Motor neuron (in vitro differentiated cells): Measurements from ENCODE around the gene CDH4. TPM values are rescaled to one million over a fixed set of nuclear protein-coding genes. Genes with fewer than 3 reads are reported as not detected.
"Not testable (repeated sequence)": the region's sequence is repeated elsewhere in the genome, so short reads cannot be mapped to it uniquely, and the experiment has no call there.

Source experiments
- ATAC-seq, 8 experiments: fragments of 200-7000 bp; cut with Tn5 transposase; replicated peaks in 6 of 8; 2 replicates each; pipeline ENCODE4 v1.8.0; 2021; ENCODE audit warnings: mild to moderate bottlenecking in 8 of 8, moderate library complexity in 8 of 8
- H3K27ac ChIP-seq, 2 donors: fragments of 250-450 bp; sonication (Bioruptor Pico); 2 replicates each; pipeline ENCODE4 v1.9.0; 2021; ENCODE audit warnings: antibody characterized with exemption in 2 of 2, mild to moderate bottlenecking in 2 of 2, moderate library complexity in 1 of 2
- H3K4me1 ChIP-seq, 2 donors: fragments of 250-450 bp; sonication (Bioruptor Pico); replicated peaks in 1 of 2; 2 replicates each; pipeline ENCODE4 v1.6.1; 2021; ENCODE audit warnings: antibody characterized with exemption in 2 of 2, mild to moderate bottlenecking in 2 of 2, moderate library complexity in 1 of 2
- H3K4me3 ChIP-seq, 5 donors: fragments of 250-450 bp; sonication (Bioruptor Pico); 2 replicates each; pipeline ENCODE4 v1.9.0; 2021; ENCODE audit warnings: antibody characterized with exemption in 5 of 5, mild to moderate bottlenecking in 5 of 5, moderate library complexity in 4 of 5
- WGBS, 10 experiments: fragments of 450-650 bp; shearing (Covaris generic); methylation state at CpG; one replicate each; pipeline ENCODE4 v1.0.0; 2022; 5-methylcytosine and 5-hydroxymethylcytosine counted together
- in situ Hi-C, 9 experiments: fragments of 400-800 bp; cut with MboI; loops; one replicate each; pipeline ENCODE4 v1.15.0; 2021; ENCODE audit warnings: low sequenced_read_pairs in 9 of 9, low pct_unique_long_range_greater_than_20kb in 2 of 9; ENCODE audit not compliant: unreplicated experiment in 9 of 9
- total RNA-seq, 8 experiments: library from RNA; unstranded; fragments of 300-600 nt; gene quantifications; 2 replicates each; pipeline versions ENCODE4 v1.2.3 to v1.2.4, GENCODE V29; 2022

Gene CDH4
- total RNA-seq, 8 experiments from 2014 or later = 2.4 to 41.6 (median 12.9) TPM

DNA sequence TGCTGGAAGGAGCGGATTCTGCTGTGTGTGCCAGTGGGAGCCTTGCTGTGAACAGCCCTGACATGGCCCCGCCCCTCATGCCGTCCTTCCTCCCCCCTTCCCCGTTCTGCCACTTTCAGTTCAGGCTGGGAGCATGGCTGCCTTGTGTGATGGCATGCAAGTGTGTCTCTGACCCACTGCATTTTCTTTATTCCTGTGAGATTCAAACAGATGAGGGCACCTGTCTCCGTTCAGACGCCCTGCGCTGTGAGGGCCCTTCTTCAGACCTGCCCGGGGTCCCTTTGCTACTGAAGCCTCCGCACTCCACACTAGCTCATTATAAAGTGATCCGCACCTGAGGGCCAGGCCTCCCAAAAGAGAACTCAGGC lies 725.3 kb downstream of the CDH4 start:
- in situ Hi-C loops = no loop called here
- peaks cover 19 to 23% of the 10 kb centered on the region in 2 donors for H3K4me1 ChIP-seq
- no peak overlapping the region for H3K4me3 ChIP-seq
- no peak overlapping the region for H3K27ac ChIP-seq
- WGBS, 10 experiments = 80 to 100% (median 100%) methylated on average over 1 to 2 of the region's 10 CpGs; no CpG with 5 or more reads in 5 of the 10 experiments
- ATAC-seq = no peak

DNA sequence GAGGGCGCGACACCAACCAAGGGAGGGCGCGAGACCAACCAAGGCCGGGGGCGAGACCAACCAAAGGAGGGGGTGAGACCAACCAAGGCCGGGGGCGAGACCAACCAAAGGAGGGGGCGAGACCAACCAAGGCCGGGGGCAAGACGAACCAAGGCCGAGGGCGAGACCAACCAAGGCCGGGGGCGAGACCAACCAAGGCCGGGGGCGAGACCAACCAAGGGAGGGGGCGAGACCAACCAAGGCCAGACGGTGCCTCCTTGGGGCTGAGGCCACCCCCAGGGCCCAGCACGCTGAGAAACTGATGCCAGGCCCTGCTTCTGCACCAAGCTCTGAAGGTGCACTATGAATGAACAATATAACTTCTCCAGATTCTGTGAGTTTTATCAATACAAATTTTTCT lies 726.4 kb downstream of the CDH4 start:
- peaks cover 19 to 23% of the 10 kb centered on the region in 2 donors for H3K4me1 ChIP-seq
- in situ Hi-C loops = no loop called here
- H3K27ac ChIP-seq = no peak overlapping the region
- ATAC-seq = no peak
- 100% methylated on average over 1 of the region's 20 CpGs; no CpG with 5 or more reads in 7 of the 10 experiments for WGBS, 10 experiments
- no peak overlapping the region for H3K4me3 ChIP-seq

DNA sequence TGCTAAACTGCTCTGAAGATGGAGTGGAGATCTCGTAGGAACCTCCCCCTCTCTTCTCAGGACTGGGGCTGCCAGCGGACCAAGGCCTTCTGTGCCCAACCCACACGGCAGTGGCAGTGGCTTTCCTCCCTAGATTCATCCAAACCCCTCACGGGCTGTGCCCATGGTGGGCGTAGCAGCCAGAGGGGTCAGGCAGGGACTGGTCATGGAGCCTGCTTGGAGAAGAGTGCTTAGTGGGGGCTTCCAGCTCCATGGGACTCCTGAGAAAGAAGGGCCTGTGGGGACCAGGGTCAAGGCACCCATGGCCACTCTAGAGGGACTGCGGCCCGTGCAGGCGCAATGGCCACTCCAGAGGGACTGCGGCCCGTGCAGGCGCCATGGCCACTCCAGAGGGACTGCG lies 727.0 kb downstream of the CDH4 start:
- no peak overlapping the region for H3K4me3 ChIP-seq
- no peak for ATAC-seq
- H3K27ac ChIP-seq = no peak overlapping the region
- in situ Hi-C loops = no loop called here
- peaks cover 19 to 23% of the 10 kb centered on the region in 2 donors for H3K4me1 ChIP-seq
- 88 to 100% (median 97%) methylated on average over 1 to 4 of the region's 12 CpGs; no CpG with 5 or more reads in 4 of the 10 experiments for WGBS, 10 experiments

DNA sequence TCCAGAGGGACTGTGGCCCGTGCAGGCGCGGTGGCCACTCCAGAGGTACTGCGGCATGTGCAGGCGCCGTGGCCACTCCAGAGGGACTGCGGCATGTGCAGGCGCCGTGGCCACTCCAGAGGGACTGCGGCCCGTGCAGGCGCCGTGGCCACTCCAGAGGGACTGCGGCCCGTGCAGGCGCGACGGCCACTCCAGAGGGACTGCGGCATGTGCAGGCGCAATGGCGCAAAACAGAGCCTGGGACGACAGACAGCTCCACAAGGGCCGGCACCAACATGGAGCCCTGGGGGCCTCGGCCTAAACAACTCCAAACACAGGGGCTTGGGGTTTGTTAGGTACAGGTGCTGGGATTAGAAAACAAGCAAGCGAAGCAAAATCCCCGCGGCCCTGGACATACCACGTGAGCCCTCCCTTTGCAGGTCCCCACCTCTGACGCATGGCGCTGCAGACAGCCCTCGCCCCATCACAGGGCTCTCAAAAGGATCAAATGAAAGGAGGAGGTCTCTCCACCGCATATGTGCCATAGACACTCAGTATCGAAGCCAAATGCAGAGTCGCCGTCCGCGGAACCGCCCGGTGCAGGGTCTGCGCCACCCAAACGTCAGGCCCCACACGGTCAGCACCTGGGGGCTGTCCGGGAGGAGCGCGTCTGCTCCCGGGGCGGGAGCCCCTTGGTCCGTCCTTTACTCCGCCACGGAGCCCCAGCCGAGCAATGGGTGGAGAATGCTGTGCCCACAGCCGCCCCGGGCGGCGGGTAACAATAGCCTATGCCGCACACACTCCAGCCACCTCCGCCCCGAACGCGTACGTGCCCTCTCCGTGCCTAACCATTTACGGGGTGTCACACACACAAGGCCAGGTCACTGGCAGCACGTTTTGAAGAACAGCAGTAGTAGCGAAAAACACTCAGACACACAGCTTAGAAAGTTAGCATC lies 727.9 kb downstream of the CDH4 start:
- peaks cover 17 to 18% of the 10 kb centered on the region in 2 donors for H3K4me1 ChIP-seq
- ATAC-seq = no peak
- WGBS, 10 experiments = 86 to 100% (median 98%) methylated on average over 1 to 17 of the region's 65 CpGs; no CpG with 5 or more reads in 5 of the 10 experiments
- H3K27ac ChIP-seq = no peak overlapping the region
- H3K4me3 ChIP-seq = no peak overlapping the region
- in situ Hi-C loops = no loop called here

DNA sequence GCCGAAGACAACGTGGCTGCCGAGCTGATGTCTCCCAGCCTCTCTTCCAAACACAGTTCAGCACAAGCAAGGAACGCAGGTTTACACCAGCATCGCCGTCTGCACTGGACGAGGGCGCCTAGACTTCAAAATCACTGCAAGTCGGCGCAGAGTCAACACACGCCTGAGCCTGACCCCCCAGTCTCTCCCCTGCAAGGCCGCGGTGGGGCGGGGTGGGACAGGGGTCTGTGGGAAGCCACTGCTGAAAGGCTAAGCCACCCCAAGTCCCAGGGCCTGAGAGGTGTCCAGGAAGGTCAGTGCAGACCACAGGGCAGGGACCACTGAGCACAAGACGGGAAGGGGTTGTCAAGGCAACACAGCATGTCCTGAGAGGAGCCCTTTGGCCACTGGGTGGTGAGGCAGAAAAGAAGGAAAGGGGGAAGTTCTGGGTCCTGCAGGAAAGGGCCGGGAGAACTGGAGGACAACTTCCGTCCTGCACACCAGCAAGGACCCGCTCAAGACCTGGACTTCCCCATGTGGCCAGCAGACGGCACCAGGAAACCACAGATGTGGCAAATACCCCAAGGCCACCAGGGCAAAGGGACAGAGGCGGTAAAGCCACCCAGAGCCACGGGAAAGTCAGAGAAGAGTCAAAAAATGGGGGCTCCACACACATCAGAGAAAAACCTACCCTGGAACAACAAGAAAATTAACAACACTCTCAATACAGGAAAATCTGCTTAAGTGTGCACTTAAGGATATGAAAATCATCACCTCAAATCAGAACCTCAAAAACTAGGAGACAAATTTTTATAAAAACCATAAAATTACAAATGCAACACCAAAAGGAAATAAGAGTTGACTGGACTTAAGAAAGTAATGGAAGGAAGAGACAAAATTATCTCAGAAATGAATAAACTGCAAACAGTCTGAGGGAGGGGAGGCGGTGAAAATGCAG lies 728.9 kb downstream of the CDH4 start:
- Histone ChIP-seq H3K4me1 (peaks cover 8 to 9% of the 10 kb centered on the region in 2 donors), H3K4me3 (no peak overlapping the region), H3K27ac (no peak overlapping the region)
- in situ Hi-C loops = no loop called here
- ATAC-seq = peak in 3 of 8 experiments; percentile 38 to 58 (median 46)
- WGBS, 10 experiments = 45 to 100% (median 80%) methylated on average over 1 to 9 of the region's 22 CpGs

DNA sequence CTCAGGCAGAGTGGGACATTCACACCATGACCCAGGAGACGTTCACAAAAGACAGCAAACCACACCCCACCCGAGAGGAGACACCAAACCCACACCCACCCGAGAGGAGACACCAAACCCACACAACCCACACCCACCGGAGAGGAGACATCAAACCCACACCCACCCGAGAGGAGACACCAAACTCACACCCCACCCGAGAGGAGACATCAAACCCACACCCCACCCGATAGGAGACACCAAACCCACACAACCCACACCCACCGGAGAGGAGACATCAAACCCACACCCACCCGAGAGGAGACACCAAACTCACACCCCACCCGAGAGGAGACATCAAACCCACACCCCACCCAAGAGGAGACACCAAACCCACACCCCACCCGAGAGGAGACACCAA lies 729.6 kb downstream of the CDH4 start:
- H3K4me3 ChIP-seq, H3K4me1 ChIP-seq, H3K27ac ChIP-seq, in situ Hi-C loops, ATAC-seq: not testable (repeated sequence)
- 83 to 100% (median 100%) methylated on average over 1 of the region's 11 CpGs; no CpG with 5 or more reads in 6 of the 10 experiments for WGBS, 10 experiments

DNA sequence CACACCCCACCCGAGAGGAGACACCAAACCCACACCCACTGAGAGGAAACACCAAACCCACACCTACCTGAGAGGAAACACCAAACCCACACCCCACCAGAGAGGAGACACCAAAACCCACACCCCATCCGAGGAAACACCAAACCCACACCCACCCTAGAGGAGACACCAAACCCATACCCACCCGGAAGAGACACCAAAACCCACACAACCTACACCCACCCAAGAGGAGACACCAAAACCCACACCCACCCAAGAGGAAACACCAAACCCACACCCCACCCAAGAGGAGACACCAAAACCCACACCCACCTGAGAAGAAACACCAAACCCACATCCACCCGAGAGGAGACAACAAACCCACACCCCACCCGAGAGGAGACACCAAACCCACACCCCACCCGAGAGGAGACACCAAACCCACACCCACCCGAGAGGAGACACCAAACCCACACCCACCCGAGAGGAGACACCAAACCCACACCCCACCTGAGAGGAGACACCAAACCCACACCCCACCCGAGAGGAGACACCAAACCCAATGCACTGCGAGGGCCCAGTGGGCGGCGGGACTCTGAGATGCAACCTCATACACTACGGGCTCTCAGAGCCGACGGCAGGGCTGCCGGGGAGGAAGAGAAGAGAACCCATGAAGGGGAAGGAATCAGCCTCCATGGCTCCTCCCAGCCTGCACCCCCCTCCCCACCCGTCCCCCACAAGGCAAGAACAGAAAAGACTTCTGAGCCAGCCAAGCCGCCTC lies 730.3 kb downstream of the CDH4 start:
- 100% methylated on average over 1 of the region's 18 CpGs; no CpG with 5 or more reads in 9 of the 10 experiments for WGBS, 10 experiments
- Histone ChIP-seq H3K27ac (no peak overlapping the region), H3K4me3 (no peak overlapping the region), H3K4me1 (no peaks in the 10 kb centered on the region)
- in situ Hi-C loops = no loop called here
- no peak for ATAC-seq

DNA sequence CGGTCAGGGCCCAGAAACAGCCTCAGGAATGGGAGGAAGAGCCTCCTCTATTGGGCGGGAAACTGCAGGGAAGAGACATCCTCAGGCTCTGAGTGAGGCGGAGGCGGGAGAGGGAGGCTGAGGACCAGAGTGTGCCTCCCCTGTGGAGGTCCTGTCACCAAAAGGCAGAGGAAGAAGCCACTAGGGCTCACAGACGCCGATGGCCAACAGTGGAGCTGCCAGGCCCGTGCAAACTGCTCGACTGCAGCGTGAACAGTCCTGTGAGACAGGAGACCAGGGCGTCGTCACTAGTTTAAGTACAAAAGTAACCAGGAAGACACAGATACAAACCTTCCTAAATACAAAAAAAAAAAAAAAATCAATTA lies 730.9 kb downstream of the CDH4 start:
- in situ Hi-C loops = no loop called here
- no peak for ATAC-seq
- WGBS, 10 experiments = 76 to 100% (median 94%) methylated on average over 1 to 10 of the region's 11 CpGs; no CpG with 5 or more reads in 2 of the 10 experiments
- Histone ChIP-seq H3K27ac (no peak overlapping the region), H3K4me1 (no peaks in the 10 kb centered on the region), H3K4me3 (no peak overlapping the region)

DNA sequence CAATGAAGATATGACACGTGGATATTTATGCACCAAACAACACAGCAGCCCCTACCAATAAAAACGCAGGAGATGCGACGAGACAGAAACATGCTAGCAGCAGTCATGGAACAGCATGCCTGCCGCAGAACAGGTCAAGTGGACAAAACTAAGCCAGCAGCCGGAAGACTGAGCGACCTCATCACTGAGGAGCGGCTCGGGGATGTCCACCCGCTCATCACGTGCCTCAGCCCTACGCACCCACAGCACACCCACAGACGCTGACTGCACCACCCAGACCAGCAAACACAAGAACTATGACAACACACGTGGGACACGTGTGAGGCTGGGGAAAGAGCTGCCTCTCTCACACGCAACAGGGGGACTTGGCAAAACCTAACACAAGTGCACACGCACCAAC lies 731.9 kb downstream of the CDH4 start:
- H3K27ac ChIP-seq = no peak overlapping the region
- no peak overlapping the region for H3K4me3 ChIP-seq
- 67 to 92% (median 84%) methylated on average over 4 to 12 of the region's 17 CpGs; no CpG with 5 or more reads in 4 of the 10 experiments for WGBS, 10 experiments
- peak in 3 of 8 experiments; percentile 29 to 47 (median 41) for ATAC-seq
- no peaks in the 10 kb centered on the region for H3K4me1 ChIP-seq
- in situ Hi-C loops = no loop called here

DNA sequence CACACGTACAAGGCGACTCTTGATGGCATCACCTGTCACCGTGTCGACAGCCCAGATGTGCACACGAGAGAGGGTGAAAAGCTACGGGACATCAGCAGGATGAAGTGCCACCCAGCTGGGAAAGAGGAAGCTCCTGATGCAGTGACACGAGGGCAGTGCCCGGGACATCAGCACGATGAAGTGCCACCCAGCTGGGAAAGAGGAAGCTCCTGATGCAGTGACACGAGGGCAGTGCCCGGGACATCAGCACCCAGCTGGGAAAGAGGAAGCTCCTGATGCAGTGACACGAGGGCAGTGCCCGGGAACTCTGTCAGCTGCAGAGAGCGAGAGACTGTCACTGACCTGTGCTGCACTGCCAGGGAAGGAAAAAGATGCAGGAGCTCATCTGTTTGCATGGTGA lies 732.4 kb downstream of the CDH4 start:
- ATAC-seq, H3K4me3 ChIP-seq, in situ Hi-C loops, H3K4me1 ChIP-seq, H3K27ac ChIP-seq: not testable (repeated sequence)
- WGBS, 10 experiments = 84 to 100% (median 88%) methylated on average over 2 to 5 of the region's 14 CpGs; no CpG with 5 or more reads in 3 of the 10 experiments

DNA sequence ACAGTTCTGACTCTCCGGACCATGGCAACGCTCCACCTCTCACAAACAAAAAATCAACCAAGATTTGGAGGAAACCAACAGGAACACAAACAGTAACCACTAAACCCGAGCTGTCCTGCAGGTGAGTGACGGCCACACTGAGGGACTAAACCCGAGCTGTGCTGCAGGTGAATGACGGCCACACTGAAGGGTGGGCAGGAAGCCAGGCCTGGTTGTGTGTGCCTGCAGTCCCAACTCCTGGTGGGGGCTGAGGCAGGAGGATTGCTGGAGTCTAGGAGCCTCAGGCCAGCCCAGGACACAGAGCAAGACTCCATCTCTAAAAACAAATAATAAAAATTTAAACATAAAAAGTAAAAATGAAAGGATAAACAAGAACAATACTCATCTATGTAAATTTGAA lies 733.0 kb downstream of the CDH4 start:
- 100% methylated on average over 1 of the region's 6 CpGs; no CpG with 5 or more reads in 8 of the 10 experiments for WGBS, 10 experiments
- Histone ChIP-seq H3K27ac (no peak overlapping the region), H3K4me3 (no peak overlapping the region), H3K4me1 (no peaks in the 10 kb centered on the region)
- ATAC-seq = no peak
- in situ Hi-C loops = no loop called here

DNA sequence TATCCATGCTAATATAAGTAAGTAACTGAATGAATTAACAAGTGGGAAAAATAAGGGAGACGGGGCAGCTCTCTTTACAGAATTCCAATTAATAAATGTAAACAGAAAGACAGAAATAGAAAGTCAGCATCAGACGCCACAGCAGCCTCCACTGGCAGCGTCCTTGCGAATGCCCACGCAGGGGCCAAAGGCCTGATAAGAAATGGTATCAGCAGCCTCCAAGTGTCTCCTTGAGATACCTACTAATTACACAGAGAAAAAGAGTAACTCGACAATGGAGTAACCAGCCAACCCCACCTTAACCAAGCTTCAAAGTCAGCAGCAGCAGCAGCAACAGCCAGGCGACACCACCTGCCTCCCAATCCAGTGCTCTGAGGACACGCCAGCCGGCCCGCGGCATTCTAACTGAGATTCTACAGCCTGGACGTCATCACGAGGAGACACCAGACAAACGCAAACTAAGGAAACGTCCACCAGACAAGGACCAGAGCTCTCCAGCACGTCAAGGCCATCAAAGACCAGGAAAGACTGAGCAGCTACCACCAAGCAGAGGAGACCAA lies 734.8 kb downstream of the CDH4 start:
- Histone ChIP-seq H3K4me3 (no peak overlapping the region), H3K4me1 (no peaks in the 10 kb centered on the region), H3K27ac (no peak overlapping the region)
- in situ Hi-C loops = no loop called here
- WGBS, 10 experiments = 84 to 100% (median 90%) methylated on average over 2 to 11 of the region's 16 CpGs; no CpG with 5 or more reads in 1 of the 10 experiments
- ATAC-seq = no peak
